WTC11 (cell line): ENCODE results near the gene SWT1. TPM values are rescaled to one million over a fixed set of nuclear protein-coding genes. Genes with fewer than 3 reads are reported as not detected.

Experiments used
- ATAC-seq: fragments of 200-7000 bp; cut with Tn5 transposase; 2 replicates; pipeline ENCODE4 v1.10.0; 2021; ENCODE audit warnings: mild to moderate bottlenecking, moderate library complexity
- CTCF ChIA-PET: fragments of 300-600 bp; sonication (Branson Sonifier 250); formaldehyde crosslinking; loops from one replicate; lab custom pipeline; 2021; ENCODE audit warnings: antibody characterized with exemption; lab: Charles Lee
- POLR2A ChIA-PET: fragments of 350-600 bp; sonication (Branson Sonifier 250); formaldehyde crosslinking; loops from one replicate; lab custom pipeline; 2021; ENCODE audit warnings: antibody characterized with exemption; lab: Charles Lee
- DNase-seq: peaks from one replicate; pipeline ENCODE4 v3.0.0; 2021; ENCODE audit warnings: low spot score
- H3K27ac Mint-ChIP-seq: 2 replicates; pipeline ENCODE4 v1.8.0; 2021; ENCODE audit warnings: mixed read lengths
- H3K27me3 Mint-ChIP-seq: 2 replicates; pipeline ENCODE4 v1.8.0; 2021; ENCODE audit warnings: low read depth, mild to moderate bottlenecking, moderate library complexity, mixed read lengths
- H3K36me3 Mint-ChIP-seq: 2 replicates; pipeline ENCODE4 v1.8.0; 2021; ENCODE audit warnings: mixed read lengths
- H3K4me1 Mint-ChIP-seq: 2 replicates; pipeline ENCODE4 v1.8.0; 2022; ENCODE audit warnings: mixed read lengths
- H3K4me3 Mint-ChIP-seq: 2 replicates; pipeline ENCODE4 v1.8.0; 2021; ENCODE audit warnings: mild to moderate bottlenecking, moderate library complexity, mixed read lengths
- H3K9me3 Mint-ChIP-seq: 2 replicates; pipeline ENCODE4 v1.8.0; 2021; ENCODE audit warnings: mixed read lengths
- ATF1 ChIP-seq: sonication (generic); formaldehyde crosslinking; IDR thresholded peaks from 2 replicates; pipeline ENCODE4 v1.8.1; 2023; ENCODE audit warnings: mild to moderate bottlenecking, moderate library complexity, missing genetic modification reagents
- ELF4 ChIP-seq: sonication (generic); formaldehyde crosslinking; IDR thresholded peaks from 2 replicates; pipeline ENCODE4 v1.8.1; 2022; ENCODE audit warnings: low read depth, mild to moderate bottlenecking, moderate library complexity, missing genetic modification reagents
- EMX1 ChIP-seq: fragments of 250-450 bp; sonication (Bioruptor Pico); IDR thresholded peaks from 2 replicates; pipeline ENCODE4 v1.8.0; 2021; ENCODE audit warnings: mild to moderate bottlenecking
- FOXK1 ChIP-seq: sonication (generic); formaldehyde crosslinking; IDR thresholded peaks from 2 replicates; pipeline ENCODE4 v1.8.0; 2022; ENCODE audit warnings: mild to moderate bottlenecking, moderate library complexity, missing genetic modification reagents
- GRHL2 ChIP-seq: fragments of 250-450 bp; sonication (Bioruptor Pico); IDR thresholded peaks from 2 replicates; pipeline ENCODE4 v1.8.0; 2022; ENCODE audit warnings: mild to moderate bottlenecking, moderate library complexity; ENCODE audit not compliant: insufficient replicate concordance, severe bottlenecking
- GTF2I ChIP-seq: fragments of 250-450 bp; sonication (Bioruptor Pico); conservative IDR thresholded peaks from 2 replicates; pipeline ENCODE4 v1.4.0; 2021; ENCODE audit warnings: mild to moderate bottlenecking
- HMGA2 ChIP-seq: fragments of 250-450 bp; sonication (Bioruptor Pico); IDR thresholded peaks from 2 replicates; pipeline ENCODE4 v1.4.0; 2021; ENCODE audit warnings: mild to moderate bottlenecking, moderate library complexity
- NFE2L1 ChIP-seq: sonication (generic); formaldehyde crosslinking; IDR thresholded peaks from 2 replicates; pipeline ENCODE4 v1.8.1; 2023; ENCODE audit warnings: missing genetic modification reagents
- NR2C2 ChIP-seq: sonication (generic); formaldehyde crosslinking; IDR thresholded peaks from 2 replicates; pipeline ENCODE4 v1.8.0; 2022; ENCODE audit warnings: mild to moderate bottlenecking, missing genetic modification reagents
- NR3C1 ChIP-seq: sonication (generic); formaldehyde crosslinking; conservative IDR thresholded peaks from 2 replicates; pipeline ENCODE4 v1.8.1; 2023; ENCODE audit warnings: low read depth, mild to moderate bottlenecking, missing genetic modification reagents
- OVOL2 ChIP-seq: fragments of 250-450 bp; sonication (Bioruptor Pico); IDR thresholded peaks from 2 replicates; pipeline ENCODE4 v1.9.0; 2021; ENCODE audit warnings: mild to moderate bottlenecking, borderline replicate concordance
- RELA ChIP-seq: sonication (generic); formaldehyde crosslinking; IDR thresholded peaks from 2 replicates; pipeline ENCODE4 v1.8.1; 2022; ENCODE audit warnings: missing genetic modification reagents, mild to moderate bottlenecking, borderline replicate concordance
- SMAD4 ChIP-seq: sonication (generic); formaldehyde crosslinking; IDR thresholded peaks from 2 replicates; pipeline ENCODE4 v1.8.0; 2022; ENCODE audit warnings: mild to moderate bottlenecking, missing genetic modification reagents
- TEAD4 ChIP-seq: sonication (generic); formaldehyde crosslinking; IDR thresholded peaks from 2 replicates; pipeline ENCODE4 v1.8.0; 2022; ENCODE audit warnings: mild to moderate bottlenecking, missing genetic modification reagents
- ZNF232 ChIP-seq: sonication (generic); formaldehyde crosslinking; IDR thresholded peaks from 2 replicates; pipeline ENCODE4 v1.8.0; 2022; ENCODE audit warnings: mild to moderate bottlenecking, missing genetic modification reagents
- ZNF263 ChIP-seq: sonication (generic); formaldehyde crosslinking; IDR thresholded peaks from 2 replicates; pipeline ENCODE4 v1.8.1; 2022; ENCODE audit warnings: low read depth, mild to moderate bottlenecking, moderate library complexity, missing genetic modification reagents
- ZNF423 ChIP-seq: fragments of 250-450 bp; sonication (Bioruptor Pico); IDR thresholded peaks from 2 replicates; pipeline ENCODE4 v2.1.2; 2022; ENCODE audit warnings: mild to moderate bottlenecking, moderate library complexity
- ZNF671 ChIP-seq: fragments of 250-450 bp; sonication (Bioruptor Pico); IDR thresholded peaks from 2 replicates; pipeline ENCODE4 v1.8.0; 2021; ENCODE audit warnings: mild to moderate bottlenecking
- total RNA-seq: library from RNA; stranded (reverse); gene quantifications from 3 replicates; pipeline ENCODE4 v1.2.3, GENCODE V29; 2021
- TF ChIP-seq, protein P1 (sequence below): sonication (generic); formaldehyde crosslinking; IDR thresholded peaks from 2 replicates; pipeline ENCODE4 v1.8.1; 2022; ENCODE audit warnings: missing genetic modification reagents, borderline replicate concordance
- TF ChIP-seq, protein P2 (sequence below): fragments of 200-600 bp; IDR thresholded peaks from 2 replicates; pipeline ENCODE4 v1.8.0; 2022; ENCODE audit warnings: antibody characterized with exemption
- TF ChIP-seq, protein P3 (sequence below): sonication (generic); formaldehyde crosslinking; IDR thresholded peaks from 2 replicates; pipeline ENCODE4 v1.8.1; 2022; ENCODE audit warnings: mild to moderate bottlenecking, moderate library complexity, missing genetic modification reagents
- TF ChIP-seq, protein P4 (sequence below): sonication (generic); formaldehyde crosslinking; IDR thresholded peaks from 2 replicates; pipeline ENCODE4 v1.8.1; 2022; ENCODE audit warnings: low read depth, missing genetic modification reagents, borderline replicate concordance
- TF ChIP-seq, protein P5 (sequence below): sonication (generic); formaldehyde crosslinking; conservative IDR thresholded peaks from 2 replicates; pipeline ENCODE4 v1.8.1; 2023; ENCODE audit warnings: mild to moderate bottlenecking, low read depth, missing genetic modification reagents, moderate library complexity

SWT1 gene
- total RNA-seq, 1 experiment from 2014 or later = 5.8 TPM

DNA sequence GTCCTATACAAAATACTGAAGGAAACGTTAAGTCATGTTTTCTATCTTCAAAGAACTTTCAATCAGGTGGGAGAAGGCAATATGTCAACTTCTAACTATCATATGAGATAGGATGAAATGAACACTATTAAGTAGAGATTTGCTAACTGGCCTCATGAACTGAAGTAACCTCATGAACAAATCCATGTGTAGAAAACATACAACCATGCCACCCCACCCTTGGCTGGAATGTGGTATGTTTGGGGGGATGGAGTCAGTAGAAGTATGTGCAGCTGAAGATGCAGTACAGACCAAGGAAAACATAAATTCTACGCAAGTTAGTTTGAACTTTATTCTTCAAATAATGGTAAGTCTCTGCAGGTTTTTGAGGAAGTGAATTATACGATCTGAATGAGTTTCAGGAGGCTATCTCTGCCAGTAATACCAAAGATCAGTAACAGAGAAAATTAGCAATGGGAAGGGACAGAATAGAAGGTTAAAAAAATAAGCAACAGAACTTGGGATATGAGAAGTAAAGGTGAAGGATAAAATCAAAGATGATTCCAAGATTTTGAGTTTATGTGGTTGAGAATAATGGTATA lies 4.7 kb upstream of the SWT1 start:
- DNase-seq (no peak), ATAC-seq (no peak)
- POLR2A ChIA-PET = no interaction called here
- CTCF ChIA-PET = interaction anchor here (0.8 kb wide), 1 partner anchor 18 kb away, joined by 3 read pairs; no protein-coding TSS in a partner anchor
- no peak overlapping the region for H3K4me3 Mint-ChIP-seq
- peaks cover 17% of the 10 kb centered on the region for H3K36me3 Mint-ChIP-seq
- H3K9me3 Mint-ChIP-seq = no peaks in the 10 kb centered on the region
- no peaks in the 10 kb centered on the region for H3K27me3 Mint-ChIP-seq
- peak overlapping the region; percentile 21; the same call in 1 of the 2 replicates for H3K27ac Mint-ChIP-seq
- H3K4me1 Mint-ChIP-seq = peaks cover 12% of the 10 kb centered on the region
- TF ChIP-seq, protein P1, sequence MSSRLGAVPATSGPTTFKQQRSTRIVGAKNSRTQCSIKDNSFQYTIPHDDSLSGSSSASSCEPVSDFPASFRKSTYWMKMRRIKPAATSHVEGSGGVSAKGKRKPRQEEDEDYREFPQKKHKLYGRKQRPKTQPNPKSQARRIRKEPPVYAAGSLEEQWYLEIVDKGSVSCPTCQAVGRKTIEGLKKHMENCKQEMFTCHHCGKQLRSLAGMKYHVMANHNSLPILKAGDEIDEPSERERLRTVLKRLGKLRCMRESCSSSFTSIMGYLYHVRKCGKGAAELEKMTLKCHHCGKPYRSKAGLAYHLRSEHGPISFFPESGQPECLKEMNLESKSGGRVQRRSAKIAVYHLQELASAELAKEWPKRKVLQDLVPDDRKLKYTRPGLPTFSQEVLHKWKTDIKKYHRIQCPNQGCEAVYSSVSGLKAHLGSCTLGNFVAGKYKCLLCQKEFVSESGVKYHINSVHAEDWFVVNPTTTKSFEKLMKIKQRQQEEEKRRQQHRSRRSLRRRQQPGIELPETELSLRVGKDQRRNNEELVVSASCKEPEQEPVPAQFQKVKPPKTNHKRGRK = no peak
- TF ChIP-seq OVOL2 (CRISPR knock-in tag) = no peak
- no peak for TF ChIP-seq GTF2I (CRISPR knock-in tag)
- no peak for TF ChIP-seq ATF1 (CRISPR knock-in tag)
- no peak for TF ChIP-seq EMX1 (CRISPR knock-in tag)
- TF ChIP-seq NR2C2 (CRISPR knock-in tag) = no peak
- TF ChIP-seq NFE2L1 (CRISPR knock-in tag) = no peak
- no peak for TF ChIP-seq SMAD4 (CRISPR knock-in tag)
- no peak for TF ChIP-seq NR3C1 (CRISPR knock-in tag)
- no peak for TF ChIP-seq ZNF263 (CRISPR knock-in tag)
- no peak for TF ChIP-seq ZNF423 (CRISPR knock-in tag)
- TF ChIP-seq, protein P2, sequence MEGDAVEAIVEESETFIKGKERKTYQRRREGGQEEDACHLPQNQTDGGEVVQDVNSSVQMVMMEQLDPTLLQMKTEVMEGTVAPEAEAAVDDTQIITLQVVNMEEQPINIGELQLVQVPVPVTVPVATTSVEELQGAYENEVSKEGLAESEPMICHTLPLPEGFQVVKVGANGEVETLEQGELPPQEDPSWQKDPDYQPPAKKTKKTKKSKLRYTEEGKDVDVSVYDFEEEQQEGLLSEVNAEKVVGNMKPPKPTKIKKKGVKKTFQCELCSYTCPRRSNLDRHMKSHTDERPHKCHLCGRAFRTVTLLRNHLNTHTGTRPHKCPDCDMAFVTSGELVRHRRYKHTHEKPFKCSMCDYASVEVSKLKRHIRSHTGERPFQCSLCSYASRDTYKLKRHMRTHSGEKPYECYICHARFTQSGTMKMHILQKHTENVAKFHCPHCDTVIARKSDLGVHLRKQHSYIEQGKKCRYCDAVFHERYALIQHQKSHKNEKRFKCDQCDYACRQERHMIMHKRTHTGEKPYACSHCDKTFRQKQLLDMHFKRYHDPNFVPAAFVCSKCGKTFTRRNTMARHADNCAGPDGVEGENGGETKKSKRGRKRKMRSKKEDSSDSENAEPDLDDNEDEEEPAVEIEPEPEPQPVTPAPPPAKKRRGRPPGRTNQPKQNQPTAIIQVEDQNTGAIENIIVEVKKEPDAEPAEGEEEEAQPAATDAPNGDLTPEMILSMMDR = no peak
- TF ChIP-seq ZNF671 = no peak

DNA sequence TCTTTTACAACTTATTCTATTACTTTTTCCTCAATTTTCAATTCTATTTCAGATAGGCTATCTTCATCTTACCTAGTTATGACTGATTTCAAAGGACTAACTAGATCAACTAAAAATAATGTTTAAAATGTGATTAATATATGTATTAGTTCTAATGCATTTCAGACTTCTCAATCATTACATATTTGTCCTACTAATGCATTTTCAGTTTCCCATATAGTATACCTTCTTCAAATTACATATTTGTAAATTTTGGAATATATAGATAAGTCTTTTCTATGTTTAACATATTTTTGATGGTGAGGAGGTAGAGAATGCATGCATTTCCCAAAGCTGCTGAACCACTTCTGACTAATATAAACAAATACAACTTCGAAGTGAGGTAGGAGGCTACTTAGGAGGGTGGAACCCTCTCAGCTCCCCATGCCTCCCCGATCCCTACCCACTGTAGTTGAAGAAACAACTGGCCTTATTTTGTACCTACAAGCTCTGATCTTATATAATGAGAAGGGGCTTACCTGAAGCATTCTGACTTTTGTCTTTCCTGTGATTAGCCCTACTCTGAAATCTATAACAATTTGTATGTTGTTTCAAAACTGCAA lies 2.0 kb upstream of the SWT1 start:
- no peaks in the 10 kb centered on the region for H3K36me3 Mint-ChIP-seq
- H3K4me1 Mint-ChIP-seq = peaks cover 16% of the 10 kb centered on the region
- H3K9me3 Mint-ChIP-seq = no peaks in the 10 kb centered on the region
- peaks cover 3% of the 10 kb centered on the region; the same call in 1 of the 2 replicates for H3K27me3 Mint-ChIP-seq
- ATAC-seq (no peak), DNase-seq (no peak)
- no peak overlapping the region for H3K27ac Mint-ChIP-seq
- CTCF ChIA-PET = interaction anchor here (0.5 to 2.1 kb wide), 2 partner anchors 15 to 110 kb away, joined by 3 to 9 read pairs; partner anchors contain the start of gene RNF2
- TF ChIP-seq, protein P3, sequence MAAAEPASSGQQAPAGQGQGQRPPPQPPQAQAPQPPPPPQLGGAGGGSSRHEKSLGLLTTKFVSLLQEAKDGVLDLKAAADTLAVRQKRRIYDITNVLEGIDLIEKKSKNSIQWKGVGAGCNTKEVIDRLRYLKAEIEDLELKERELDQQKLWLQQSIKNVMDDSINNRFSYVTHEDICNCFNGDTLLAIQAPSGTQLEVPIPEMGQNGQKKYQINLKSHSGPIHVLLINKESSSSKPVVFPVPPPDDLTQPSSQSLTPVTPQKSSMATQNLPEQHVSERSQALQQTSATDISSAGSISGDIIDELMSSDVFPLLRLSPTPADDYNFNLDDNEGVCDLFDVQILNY (CRISPR knock-in tag) = no peak
- TF ChIP-seq FOXK1 (no peak), ELF4 (CRISPR knock-in tag) (no peak)
- H3K4me3 Mint-ChIP-seq = peak overlapping the region; percentile 98
- POLR2A ChIA-PET = interaction anchor here (1.2 kb wide), 1 partner anchor 180 kb away, joined by 3 read pairs; the partner anchor contains the start of gene NIBAN1

DNA sequence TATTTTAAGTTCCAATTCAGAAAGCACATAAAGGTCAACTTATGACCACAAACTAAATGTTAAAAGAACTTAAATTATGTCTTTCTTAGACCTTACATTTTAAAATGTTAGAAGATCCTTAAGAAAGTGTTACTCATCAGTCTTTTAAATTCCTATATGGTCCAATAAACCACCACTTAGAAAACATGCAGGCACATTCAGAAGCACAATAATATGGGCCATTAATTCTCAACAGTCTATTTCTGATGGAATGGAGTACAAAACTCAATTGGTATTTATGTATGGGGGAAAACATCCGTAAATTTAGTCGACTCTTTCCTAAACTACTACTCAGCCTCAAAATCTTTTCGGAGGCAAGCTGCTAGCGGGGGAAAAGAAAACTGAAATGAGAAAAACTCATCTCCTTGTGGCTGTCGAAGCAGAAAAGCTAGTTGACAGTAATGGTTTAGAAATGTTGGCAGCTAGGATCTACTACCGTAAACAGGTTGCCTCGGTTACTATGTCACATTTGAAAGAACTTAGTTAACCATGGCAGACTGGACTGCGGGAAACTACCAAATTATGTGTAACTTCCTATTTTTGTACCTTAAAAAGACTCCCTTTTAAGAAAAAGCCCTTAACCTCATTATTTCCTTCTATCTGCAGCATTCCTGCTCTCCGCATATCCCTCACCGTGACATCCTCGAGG lies 1.2 kb upstream of the SWT1 start:
- Mint-ChIP-seq H3K36me3 (no peaks in the 10 kb centered on the region), H3K27me3 (peaks cover 3% of the 10 kb centered on the region; the same call in 1 of the 2 replicates), H3K4me1 (peaks cover 16% of the 10 kb centered on the region), H3K9me3 (no peaks in the 10 kb centered on the region), H3K4me3 (peak overlapping the region; percentile 98), H3K27ac (peak overlapping the region; percentile 27; the same call in 1 of the 2 replicates)
- CTCF ChIA-PET = interaction anchor here (2.1 kb wide), 1 partner anchor 14 kb away, joined by 9 read pairs; no protein-coding TSS in a partner anchor
- DNase-seq = no peak
- no peak for ATAC-seq
- POLR2A ChIA-PET = interaction anchor here (0.6 to 0.9 kb wide), 3 partner anchors 22 to 161 kb away, joined by 3 to 6 read pairs (median 4); partner anchors contain the start of genes IVNS1ABP and RNF2
- no peak for TF ChIP-seq TEAD4 (CRISPR knock-in tag)
- TF ChIP-seq ZNF232 (CRISPR knock-in tag) = no peak
- TF ChIP-seq, protein P4, sequence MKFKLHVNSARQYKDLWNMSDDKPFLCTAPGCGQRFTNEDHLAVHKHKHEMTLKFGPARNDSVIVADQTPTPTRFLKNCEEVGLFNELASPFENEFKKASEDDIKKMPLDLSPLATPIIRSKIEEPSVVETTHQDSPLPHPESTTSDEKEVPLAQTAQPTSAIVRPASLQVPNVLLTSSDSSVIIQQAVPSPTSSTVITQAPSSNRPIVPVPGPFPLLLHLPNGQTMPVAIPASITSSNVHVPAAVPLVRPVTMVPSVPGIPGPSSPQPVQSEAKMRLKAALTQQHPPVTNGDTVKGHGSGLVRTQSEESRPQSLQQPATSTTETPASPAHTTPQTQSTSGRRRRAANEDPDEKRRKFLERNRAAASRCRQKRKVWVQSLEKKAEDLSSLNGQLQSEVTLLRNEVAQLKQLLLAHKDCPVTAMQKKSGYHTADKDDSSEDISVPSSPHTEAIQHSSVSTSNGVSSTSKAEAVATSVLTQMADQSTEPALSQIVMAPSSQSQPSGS (CRISPR knock-in tag) = no peak
- no peak for TF ChIP-seq GRHL2 (CRISPR knock-in tag)
- TF ChIP-seq, protein P5, sequence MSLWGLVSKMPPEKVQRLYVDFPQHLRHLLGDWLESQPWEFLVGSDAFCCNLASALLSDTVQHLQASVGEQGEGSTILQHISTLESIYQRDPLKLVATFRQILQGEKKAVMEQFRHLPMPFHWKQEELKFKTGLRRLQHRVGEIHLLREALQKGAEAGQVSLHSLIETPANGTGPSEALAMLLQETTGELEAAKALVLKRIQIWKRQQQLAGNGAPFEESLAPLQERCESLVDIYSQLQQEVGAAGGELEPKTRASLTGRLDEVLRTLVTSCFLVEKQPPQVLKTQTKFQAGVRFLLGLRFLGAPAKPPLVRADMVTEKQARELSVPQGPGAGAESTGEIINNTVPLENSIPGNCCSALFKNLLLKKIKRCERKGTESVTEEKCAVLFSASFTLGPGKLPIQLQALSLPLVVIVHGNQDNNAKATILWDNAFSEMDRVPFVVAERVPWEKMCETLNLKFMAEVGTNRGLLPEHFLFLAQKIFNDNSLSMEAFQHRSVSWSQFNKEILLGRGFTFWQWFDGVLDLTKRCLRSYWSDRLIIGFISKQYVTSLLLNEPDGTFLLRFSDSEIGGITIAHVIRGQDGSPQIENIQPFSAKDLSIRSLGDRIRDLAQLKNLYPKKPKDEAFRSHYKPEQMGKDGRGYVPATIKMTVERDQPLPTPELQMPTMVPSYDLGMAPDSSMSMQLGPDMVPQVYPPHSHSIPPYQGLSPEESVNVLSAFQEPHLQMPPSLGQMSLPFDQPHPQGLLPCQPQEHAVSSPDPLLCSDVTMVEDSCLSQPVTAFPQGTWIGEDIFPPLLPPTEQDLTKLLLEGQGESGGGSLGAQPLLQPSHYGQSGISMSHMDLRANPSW (CRISPR knock-in tag) = no peak
- TF ChIP-seq HMGA2 (CRISPR knock-in tag) = no peak
- TF ChIP-seq NR3C1 (CRISPR knock-in tag) = no peak
- TF ChIP-seq RELA (CRISPR knock-in tag) = no peak
